GM19468 (cell line): Measurements from ENCODE around the gene SLC16A13.

Source experiments
- ATAC-seq: cut with Tn5 transposase; IDR thresholded peaks from one replicate; pipeline ENCODE4 v1.9.1; 2021; ENCODE audit warnings: mild to moderate bottlenecking, moderate library complexity, moderate number of reproducible peaks; ENCODE audit not compliant: unreplicated experiment; ENCODE audit errors: extremely low read depth

The SLC16A13 gene

DNA sequence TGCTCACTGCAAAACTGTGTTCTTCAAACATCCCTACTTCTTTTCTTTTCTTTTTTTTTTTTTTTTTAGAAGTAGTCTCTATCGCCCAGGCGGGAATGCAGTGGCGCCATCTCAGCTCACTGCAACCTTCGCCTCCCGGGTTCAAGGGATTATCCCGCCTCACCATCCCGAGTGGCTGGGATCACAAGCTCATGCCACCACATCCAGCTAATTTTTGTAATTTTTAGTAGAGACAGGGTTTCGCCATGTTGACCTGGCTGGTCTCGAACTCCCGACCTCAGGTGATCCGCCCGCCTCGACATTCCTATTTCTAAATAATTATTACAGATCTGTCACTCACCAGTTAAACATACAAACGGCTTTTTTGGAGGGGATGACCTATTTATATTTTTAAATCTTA, 24.4 kb upstream of the SLC16A13 start:
- ATAC-seq, result no peak

DNA sequence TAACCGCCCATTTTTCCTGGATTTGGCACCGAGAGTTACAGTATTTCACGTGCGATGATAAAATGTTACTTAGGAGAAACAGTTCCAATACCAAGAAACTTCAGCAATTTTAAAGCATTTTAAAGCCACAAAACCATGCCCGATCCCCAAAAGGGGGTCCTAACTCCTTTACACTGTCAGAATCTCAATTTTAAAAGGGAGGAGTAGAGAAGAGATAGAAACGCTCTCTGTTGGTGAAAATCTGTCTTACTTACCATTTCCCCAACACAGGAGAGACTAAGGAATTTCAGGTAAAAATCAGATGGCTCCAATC, 23.9 kb upstream of the SLC16A13 start:
- ATAC-seq, result no peak

DNA sequence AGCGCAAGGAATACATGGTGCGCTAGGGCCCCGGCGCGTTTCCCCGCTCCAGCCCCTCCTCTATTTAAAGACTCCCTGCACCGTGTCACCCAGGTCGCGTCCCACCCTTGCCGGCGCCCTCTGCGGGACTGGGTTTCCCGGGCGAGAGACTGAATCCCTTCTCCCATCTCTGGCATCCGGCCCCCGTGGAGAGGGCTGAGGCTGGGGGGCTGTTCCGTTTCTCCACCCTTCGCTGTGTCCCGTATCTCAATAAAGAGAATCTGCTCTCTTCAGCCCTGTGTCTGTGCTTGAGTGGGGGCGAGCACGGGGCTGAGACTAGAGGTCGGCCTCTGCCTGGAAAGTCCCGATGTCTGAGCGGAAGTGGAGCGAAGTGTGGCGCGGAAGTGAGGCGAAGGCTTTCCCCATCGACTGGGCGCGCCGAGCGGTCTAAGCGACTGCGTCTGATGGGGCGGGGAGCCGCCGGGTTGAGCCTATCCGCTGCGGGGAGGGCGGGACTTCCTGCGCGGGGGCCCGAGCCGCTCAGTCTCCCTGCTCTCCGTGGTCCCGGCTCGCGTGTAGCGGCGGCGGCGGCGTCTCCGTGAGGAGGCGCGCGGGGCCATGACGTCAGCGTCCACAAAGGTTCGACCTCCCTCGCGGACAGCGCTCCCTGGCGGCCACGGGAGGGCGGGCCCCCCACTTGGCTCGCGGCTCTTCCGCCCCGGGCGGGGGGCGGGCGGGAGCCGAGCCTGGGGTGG, 21.4 kb upstream of the SLC16A13 start:
- peak; percentile 59 for ATAC-seq

DNA sequence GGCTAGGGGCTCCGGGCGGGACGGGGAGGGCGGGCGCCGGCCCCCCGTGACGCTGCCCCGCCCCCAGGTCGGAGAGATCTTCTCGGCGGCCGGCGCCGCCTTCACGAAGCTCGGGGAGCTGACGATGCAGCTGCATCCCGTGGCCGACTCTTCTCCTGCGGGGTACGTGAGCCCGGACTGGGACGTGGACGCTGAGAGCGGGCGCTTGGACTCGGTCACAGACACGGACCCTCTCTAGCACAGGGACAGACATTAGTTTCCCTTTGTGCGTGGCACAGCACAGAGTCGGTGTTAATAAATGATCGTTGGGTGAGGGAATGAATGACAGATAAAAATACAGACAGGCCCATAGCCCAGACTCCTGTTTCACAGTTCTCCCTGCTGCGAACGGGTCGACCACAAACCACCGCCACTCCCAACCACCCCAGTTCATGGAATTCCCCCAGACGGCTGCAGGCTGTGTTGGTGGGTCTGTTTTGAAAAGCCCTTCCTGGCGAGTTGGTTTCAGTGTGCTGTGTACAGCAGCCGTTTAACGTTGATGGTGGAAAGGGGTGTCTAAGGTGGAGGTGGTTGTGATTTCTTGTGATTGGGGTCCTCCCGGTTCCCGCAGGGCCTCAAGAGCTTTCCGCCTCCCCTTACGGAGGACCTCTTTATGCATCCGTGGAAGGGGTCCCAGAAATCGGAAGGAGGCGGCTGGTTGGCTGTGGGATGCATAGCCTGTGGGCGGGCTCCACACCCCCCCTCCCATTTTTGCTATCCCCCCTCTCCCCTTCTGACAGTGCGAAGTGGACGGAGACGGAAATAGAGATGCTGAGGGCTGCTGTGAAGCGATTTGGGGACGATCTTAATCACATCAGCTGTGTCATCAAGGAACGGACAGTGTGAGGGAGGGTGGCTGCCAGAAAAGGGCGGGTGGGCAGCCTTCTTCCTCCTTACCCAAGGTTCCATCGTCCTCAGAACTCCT, 20.5 kb upstream of the SLC16A13 start:
- ATAC-seq, result no peak

DNA sequence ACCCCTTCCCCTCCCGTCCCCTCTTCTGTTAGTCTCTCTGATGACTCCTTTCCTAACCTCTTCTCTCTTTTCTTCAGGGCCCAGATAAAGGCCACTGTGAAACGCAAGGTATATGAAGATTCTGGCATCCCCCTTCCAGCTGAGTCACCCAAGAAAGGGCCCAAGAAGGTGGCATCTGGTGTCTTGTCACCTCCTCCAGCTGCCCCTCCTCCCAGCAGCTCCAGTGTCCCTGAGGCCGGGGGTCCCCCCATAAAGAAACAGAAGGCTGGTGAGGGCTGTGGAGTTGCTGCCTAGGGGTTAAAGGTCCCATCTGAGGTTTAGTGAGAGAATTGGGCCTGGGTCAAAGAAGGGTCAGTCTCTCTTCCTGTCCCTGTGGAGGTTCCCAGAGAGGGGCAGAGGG, 19.4 kb upstream of the SLC16A13 start:
- ATAC-seq, result no peak

DNA sequence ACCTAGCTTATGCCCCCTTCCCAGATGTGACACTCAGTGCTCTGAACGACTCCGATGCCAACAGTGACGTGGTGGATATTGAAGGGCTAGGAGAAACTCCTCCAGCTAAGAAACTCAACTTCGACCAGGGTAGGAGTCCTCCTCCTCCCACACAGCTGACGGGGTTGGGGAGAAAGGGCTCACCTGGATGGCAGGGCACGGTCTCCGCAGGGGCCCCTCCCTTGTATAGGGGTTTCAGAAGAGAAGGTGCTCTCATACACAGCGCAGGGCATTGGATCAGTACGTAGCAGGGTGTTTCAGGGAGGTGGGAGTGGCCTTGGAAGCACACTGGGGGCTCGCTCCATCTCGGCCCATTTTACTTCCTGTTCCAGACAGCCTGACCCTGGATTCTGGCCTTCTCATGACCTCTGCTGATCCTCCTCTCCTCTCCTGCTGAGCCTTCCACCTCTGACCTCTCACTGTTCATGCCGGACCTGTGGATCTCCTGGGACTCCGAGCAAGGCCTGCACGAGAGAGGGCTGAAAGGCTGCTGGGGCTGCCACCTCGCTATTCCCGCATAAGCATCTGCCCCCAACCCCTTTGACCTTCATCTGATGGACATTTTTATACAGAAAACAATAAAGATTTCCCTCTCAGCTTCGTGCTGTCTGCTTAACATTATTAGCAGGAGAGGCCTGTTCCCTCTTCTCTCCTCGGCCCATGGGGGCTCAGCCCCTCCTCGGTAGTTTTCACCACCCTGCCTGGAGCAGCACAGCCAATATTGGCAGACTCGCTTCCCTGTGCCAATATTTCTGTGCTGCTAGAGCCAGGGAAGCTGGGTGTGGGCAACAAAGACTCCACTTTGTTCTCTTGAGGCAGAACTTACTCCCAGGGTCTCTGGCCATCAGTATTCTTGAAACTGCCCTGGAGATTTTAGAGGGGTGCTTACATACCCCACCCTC, 18.7 kb upstream of the SLC16A13 start:
- ATAC-seq, result no peak

DNA sequence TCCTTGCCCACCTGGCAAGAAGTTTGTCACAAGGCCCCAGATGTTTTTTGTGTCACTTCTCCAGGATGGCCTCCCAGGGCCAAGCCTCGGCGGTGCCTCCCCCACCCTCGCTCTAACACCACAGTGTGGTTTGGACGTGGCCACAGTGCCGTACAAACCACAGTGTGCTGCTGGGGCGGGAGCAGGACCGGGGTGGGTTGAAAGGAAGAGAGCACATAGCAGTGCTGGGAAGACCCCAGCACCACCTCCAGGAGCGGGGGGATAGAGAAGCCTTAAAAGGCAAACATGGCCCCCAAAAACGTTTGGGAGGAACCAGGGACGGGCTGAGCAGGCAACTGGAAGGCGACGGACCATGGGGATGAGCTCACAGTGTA, 18.0 kb upstream of the SLC16A13 start:
- ATAC-seq, result no peak

DNA sequence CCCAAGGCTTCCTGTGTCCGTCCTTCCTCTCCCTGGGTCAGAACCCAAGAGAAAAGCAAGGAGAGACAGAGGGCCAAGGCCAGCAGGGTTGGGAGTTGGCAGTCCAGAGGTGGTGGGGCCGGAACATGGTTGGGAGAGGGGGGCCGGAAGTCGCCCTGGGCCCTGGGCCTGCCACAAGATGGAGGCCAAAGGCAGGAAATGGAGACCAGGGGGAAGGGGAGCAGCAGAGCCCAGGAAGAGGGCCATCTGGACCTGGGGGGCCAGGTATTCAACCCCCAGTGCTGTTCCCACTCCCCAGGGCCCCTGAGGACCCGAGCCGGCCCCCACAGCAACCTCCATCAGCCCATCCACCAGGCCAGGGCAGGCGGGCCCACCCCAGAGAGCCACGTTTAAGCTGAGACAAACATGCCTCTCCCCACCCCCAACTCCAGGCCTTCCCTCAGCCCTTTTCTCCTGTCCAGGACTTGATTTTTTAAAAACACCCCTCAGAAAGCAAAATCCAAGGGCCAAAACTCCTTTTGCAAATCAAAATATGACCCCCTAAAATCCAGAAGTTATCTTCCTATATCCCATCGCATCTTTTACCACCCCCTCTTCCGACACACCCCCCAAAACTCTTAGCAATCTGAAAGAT, 17.4 kb upstream of the SLC16A13 start:
- ATAC-seq, result no peak

DNA sequence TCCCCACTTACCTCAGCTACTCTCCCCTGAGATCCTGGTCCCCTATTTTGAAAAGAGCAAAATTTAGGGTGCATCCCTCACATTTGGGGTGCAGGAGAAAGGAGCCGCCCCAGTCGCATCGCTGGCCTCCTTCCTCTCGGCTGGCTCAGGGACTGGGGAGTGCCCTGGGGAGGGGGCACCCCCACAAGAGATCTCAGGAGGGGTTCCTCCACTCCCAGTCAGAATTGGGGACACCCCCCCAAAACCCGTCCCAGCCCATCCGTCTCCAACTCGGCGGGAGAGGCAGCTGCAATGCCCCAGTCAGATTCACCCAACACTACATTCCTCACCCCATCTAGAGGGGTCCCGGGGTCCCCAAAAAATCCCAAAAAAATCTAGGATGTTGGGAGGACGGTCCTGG, 16.4 kb upstream of the SLC16A13 start:
- ATAC-seq, result no peak

DNA sequence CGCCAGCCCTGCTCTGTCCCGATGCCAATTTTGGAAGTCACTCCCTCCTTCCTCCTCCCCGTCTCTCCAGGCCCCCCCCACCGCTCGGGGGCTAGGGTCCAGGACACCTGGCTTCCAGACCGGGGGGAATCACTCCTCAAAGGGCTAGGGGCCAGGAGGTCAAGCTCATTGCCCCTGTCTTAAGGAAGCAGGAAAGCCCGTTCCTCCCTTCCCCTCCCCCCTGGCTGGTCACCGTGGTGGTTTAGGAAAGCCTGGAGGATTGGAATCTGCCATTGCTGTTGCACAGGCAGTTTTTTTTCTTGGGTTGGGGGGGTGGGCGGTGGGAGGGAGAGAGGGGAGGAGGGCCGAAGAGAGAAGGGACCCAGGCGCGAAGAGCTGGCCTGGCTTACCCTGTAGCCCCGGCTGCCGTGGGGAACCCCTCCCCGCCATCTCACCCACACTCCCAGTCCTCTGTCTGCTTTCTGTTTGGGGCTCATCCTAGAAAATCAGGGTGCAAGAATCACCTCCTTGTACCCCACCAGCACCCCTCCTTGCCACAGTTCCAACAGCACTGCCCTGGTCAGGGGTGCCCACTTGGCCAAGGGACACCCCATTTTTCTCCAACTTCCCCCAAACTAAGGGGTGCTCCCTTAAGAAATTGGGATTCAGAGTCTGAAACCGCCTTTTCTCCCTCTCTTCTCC, 15.8 kb upstream of the SLC16A13 start:
- ATAC-seq, result no peak

DNA sequence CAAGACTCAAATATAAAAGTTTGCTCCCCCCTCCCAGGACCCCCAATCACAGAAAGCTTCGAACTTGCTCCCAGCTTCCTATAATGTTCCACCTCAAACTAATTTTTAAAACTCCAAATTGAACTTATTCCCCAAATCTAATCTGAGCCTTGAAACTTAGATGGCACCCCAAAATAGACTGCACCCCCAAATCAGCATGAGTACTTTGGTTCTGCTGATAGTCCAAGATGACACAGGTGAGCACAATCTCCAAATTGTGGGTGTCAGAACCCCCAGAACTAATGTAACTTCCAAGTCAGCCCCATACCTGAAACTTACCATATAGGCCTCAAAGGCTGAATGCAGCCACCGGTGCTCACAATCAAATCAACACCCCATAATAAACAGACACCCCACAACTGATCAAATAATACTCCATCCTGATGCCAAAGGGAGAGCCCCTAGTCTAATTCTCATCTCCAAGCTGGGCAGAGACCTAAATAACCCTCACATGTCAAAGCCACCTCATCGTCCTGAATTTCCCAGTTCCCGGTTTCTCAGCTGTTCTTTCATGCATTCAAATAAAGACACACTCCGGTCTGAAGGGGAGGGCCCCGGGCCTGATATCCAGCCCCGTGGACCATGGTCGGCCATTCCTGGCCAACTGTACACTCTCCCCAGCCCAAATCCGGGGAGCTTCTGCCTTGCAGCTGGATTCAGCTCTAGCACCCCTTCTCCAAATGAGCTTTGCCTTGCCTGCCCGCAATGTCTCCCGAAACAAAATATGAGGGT, 14.7 kb upstream of the SLC16A13 start:
- ATAC-seq, result no peak

DNA sequence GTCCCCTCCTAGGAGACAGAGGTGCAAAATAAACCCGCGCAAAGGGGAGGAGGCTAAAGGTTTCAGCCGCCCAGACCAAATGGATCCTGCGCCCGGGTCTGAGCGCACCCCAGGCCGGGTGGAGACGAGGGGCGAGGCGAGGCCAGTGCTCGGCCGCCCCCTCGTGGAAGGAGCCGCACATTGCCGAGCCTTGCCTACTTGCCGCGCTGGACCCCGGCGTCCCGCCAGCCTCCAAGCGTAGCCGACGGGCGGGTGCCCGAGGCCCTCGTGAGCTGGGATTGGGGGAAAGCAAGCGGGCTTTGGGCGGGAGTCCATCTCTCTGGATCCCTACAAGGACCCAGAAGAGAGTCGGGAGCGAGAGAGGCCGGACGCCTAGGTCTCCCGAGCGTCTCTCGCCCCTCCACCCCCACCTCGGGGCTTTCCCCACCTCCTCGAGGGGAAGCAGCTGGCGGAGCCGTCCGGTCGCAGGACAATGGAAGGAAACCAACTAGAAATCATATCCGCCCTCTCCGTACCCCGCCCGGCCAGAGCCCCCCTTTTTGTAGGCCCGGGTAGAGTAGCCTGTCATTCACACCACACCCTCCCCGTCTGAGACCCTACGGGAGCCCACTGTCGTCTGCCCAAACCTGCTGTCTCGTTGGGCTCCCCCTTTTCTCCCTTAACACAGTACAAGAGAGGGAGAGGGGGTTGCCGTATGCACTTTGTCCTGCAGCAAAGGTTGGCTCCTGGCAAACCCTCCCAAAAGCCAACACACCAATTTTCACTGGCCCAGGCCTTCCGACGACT, 13.6 kb upstream of the SLC16A13 start:
- ATAC-seq, result no peak

DNA sequence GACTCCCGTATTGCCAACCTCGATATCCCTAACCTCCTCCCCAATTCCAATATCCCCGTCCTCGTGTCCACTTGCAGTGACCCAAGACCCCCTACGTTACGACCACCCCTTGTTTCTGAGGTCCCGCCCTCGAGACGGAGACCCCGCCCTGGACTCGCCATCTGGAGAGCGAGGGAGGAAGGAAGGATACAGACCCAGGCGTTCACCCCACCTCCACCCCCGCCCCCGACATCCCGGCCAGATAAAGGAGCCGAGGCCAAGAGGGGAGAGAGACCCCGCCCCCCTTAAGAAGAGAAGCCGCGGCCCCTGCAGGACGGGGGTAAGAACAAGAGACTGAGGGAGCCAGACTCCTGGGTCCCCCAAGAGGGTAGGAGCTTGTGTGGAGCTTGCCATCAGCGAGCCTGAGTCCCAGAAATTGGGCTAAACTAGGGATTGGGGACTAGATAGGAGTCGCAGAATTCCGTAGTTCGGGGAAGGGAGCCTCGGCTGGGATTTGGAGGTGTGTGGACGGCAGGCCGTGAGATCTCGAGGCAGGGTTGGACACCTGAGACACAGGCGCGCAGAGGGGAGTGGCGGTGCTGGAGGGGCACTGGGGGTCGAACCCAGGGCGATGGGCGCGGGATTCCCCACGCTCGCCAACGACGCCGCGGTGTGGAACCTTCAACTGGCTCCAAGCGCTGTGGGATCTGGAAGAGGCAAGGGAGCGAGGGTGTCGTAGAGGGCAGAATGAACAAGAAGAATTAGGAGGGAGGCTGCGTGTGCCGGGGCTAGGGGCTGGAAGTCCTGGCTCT, 12.8 kb upstream of the SLC16A13 start, which contains the start of gene BCL6B:
Gene BCL6B (plus strand): TSS at position 270 of the 791 bp plus-strand sequence. CDS start 622 bp downstream, outside the sequence.
- no peak for ATAC-seq

DNA sequence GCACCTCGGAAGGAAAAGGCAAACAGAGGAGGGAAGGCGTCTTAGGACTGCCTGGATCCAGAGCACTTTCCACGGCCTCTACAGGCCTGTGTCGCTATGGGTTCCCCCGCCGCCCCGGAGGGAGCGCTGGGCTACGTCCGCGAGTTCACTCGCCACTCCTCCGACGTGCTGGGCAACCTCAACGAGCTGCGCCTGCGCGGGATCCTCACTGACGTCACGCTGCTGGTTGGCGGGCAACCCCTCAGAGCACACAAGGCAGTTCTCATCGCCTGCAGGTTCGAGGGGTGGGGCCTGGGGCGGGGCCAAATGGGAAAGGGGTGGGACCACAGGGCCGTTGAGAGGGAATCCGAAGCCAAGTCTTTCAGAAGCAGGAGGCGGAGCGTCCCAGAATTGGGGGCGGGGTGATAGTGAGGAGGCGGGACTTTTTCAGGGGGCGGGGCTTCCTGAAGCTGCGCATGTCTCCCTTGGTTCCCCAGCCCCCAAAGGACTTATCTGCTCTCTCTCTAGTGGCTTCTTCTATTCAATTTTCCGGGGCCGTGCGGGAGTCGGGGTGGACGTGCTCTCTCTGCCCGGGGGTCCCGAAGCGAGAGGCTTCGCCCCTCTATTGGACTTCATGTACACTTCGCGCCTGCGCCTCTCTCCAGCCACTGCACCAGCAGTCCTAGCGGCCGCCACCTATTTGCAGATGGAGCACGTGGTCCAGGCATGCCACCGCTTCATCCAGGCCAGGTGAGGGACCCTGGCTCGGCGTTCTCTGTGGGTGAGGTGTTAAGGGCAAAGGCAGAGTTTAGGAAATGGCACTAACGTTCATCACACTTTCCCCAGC, 12.0 kb upstream of the SLC16A13 start:
- no peak for ATAC-seq

DNA sequence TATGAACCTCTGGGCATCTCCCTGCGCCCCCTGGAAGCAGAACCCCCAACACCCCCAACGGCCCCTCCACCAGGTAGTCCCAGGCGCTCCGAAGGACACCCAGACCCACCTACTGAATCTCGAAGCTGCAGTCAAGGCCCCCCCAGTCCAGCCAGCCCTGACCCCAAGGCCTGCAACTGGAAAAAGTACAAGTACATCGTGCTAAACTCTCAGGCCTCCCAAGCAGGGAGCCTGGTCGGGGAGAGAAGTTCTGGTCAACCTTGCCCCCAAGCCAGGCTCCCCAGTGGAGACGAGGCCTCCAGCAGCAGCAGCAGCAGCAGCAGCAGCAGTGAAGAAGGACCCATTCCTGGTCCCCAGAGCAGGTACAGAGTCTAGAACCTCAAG, 11.4 kb upstream of the SLC16A13 start:
- no peak for ATAC-seq

DNA sequence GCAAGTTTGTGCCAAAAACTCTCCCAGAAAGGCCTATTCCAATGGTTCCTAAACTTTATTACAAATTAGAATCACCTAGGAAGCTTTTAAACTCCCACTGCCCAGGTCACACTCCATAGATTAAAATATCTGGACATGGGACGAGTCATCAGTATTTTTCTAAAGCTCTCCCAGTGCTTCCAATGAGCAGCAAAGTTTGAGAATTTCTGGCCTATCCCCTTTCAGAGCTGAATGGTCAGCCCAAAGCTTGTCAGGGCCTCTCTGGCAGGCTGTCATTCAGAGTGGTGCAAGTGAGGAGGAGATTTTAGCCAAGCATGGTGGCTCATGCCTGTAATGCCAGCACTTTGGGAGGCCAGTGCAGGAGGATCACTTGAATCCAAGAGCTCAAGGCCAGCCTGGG, 10.6 kb upstream of the SLC16A13 start:
- no peak for ATAC-seq
